CD14-positive monocyte (primary cell): ENCODE measurements around the gene GAS7. TPM values are rescaled to one million over a fixed set of nuclear protein-coding genes. Genes with fewer than 3 reads are reported as not detected.
A peak's percentile ranks its signal among the peaks of the same experiment; 100 is the strongest.

ENCODE experiments used
- DNase-seq, 3 donors: peaks; one replicate each; pipeline ENCODE4 v3.0.0-alpha.2; 2011 to 2022
- H2AFZ ChIP-seq: 2 replicates; pipeline ENCODE4 v1.6.0; 2012; ENCODE audit warnings: mild to moderate bottlenecking, low read depth, low read length, inconsistent platforms; ENCODE audit not compliant: insufficient read depth, poor library complexity, severe bottlenecking
- H3K27ac ChIP-seq, 2 donors: 1 replicate in 1 of 2; 2 replicates in 1 of 2; pipeline ENCODE4 v1.5.1; 2012 to 2013; ENCODE audit warnings: low read length in 2 of 2, control low read depth in 1 of 2, inconsistent platforms in 1 of 2, low read depth in 1 of 2, mild to moderate bottlenecking in 1 of 2
- H3K27me3 ChIP-seq, 2 donors: one replicate each; pipeline versions ENCODE4 v1.6.0 to v1.6.1; 2011 to 2013; ENCODE audit warnings: low read length in 2 of 2; ENCODE audit not compliant: control insufficient read depth in 2 of 2, insufficient read depth in 2 of 2
- H3K36me3 ChIP-seq, 2 donors: replicated peaks in 1 of 2; 1 replicate in 1 of 2; 2 replicates in 1 of 2; pipeline versions ENCODE4 v1.5.1 to v1.6.1; 2012 to 2013; ENCODE audit warnings: low read length in 2 of 2, control low read depth in 1 of 2, inconsistent platforms in 1 of 2, mild to moderate bottlenecking in 1 of 2; ENCODE audit not compliant: insufficient read depth in 2 of 2, control insufficient read depth in 1 of 2
- H3K4me1 ChIP-seq, 2 donors: 1 replicate in 1 of 2; 2 replicates in 1 of 2; pipeline versions ENCODE4 v1.5.1 to v1.6.1; 2012 to 2013; ENCODE audit warnings: low read length in 2 of 2, control low read depth in 1 of 2, inconsistent platforms in 1 of 2, mild to moderate bottlenecking in 1 of 2, moderate library complexity in 1 of 2; ENCODE audit not compliant: insufficient read depth in 2 of 2, control insufficient read depth in 1 of 2
- H3K4me2 ChIP-seq: replicated peaks from 2 replicates; pipeline ENCODE3; 2012; ENCODE audit warnings: low read length, moderate library complexity, mild to moderate bottlenecking; ENCODE audit not compliant: poor library complexity, severe bottlenecking; ENCODE audit errors: extremely low read depth
- H3K4me3 ChIP-seq, 3 experiments: fragments of 200-600 bp in 1 of 3; sonication (generic) in 1 of 3; replicated peaks in 1 of 3; 1 replicate in 2 of 3; 2 replicates in 1 of 3; pipeline ENCODE4 v1.5.1; 2011 to 2013; ENCODE audit warnings: low read length in 3 of 3, mild to moderate bottlenecking in 3 of 3, control low read depth in 2 of 3, low read depth in 2 of 3, inconsistent platforms in 1 of 3, moderate library complexity in 1 of 3
- H3K79me2 ChIP-seq: 2 replicates; pipeline ENCODE4 v1.6.0; 2012; ENCODE audit warnings: mild to moderate bottlenecking, control low read depth, inconsistent platforms, low read length, moderate library complexity; ENCODE audit not compliant: insufficient read depth
- H3K9ac ChIP-seq: 2 replicates; pipeline ENCODE4 v1.6.0; 2017; ENCODE audit warnings: low read length, mild to moderate bottlenecking; ENCODE audit not compliant: insufficient read depth, poor library complexity, severe bottlenecking
- H3K9me3 ChIP-seq, 2 donors: replicated peaks in 1 of 2; 1 replicate in 1 of 2; 2 replicates in 1 of 2; pipeline versions ENCODE4 v1.5.1 to v1.6.1; 2012 to 2013; ENCODE audit warnings: low read length in 2 of 2, control low read depth in 1 of 2; ENCODE audit not compliant: control insufficient read depth in 1 of 2, insufficient read depth in 1 of 2
- H4K20me1 ChIP-seq: 2 replicates; pipeline ENCODE4 v1.6.0; 2012; ENCODE audit warnings: mild to moderate bottlenecking, low read length, control low read depth, moderate library complexity; ENCODE audit not compliant: insufficient read depth
- H3K27ac Mint-ChIP-seq, 7 donors: one replicate each; pipeline ENCODE4 v1.8.0; 2020; ENCODE audit warnings: mild to moderate bottlenecking in 7 of 7, mixed read lengths in 7 of 7, moderate library complexity in 6 of 7, inconsistent platforms in 2 of 7
- H3K27me3 Mint-ChIP-seq, 3 donors: one replicate each; pipeline ENCODE4 v1.8.0; 2021 to 2022; ENCODE audit warnings: low read depth in 3 of 3, mild to moderate bottlenecking in 3 of 3, mixed read lengths in 3 of 3, moderate library complexity in 3 of 3, inconsistent platforms in 1 of 3
- H3K36me3 Mint-ChIP-seq, 2 donors: one replicate each; pipeline ENCODE4 v1.8.0; 2020; ENCODE audit warnings: mixed read lengths in 2 of 2, inconsistent platforms in 1 of 2, mild to moderate bottlenecking in 1 of 2
- H3K4me1 Mint-ChIP-seq: one replicate; pipeline ENCODE4 v1.8.0; 2020; ENCODE audit warnings: mild to moderate bottlenecking, mixed read lengths
- H3K4me3 Mint-ChIP-seq, 2 donors: one replicate each; pipeline ENCODE4 v1.8.0; 2020; ENCODE audit warnings: mild to moderate bottlenecking in 2 of 2, mixed read lengths in 2 of 2, moderate library complexity in 1 of 2
- H3K9me3 Mint-ChIP-seq, 7 donors: one replicate each; pipeline ENCODE4 v1.8.0; 2020 to 2022; ENCODE audit warnings: mixed read lengths in 7 of 7, mild to moderate bottlenecking in 6 of 7, moderate library complexity in 6 of 7, inconsistent platforms in 2 of 7
- WGBS: methylation state at CpG from one replicate; pipeline ENCODE4 v1.1.5; 2013; ENCODE audit warnings: missing lambda C conversion rate; ENCODE audit not compliant: insufficient coverage; 5-methylcytosine and 5-hydroxymethylcytosine counted together
- intact Hi-C, 2 donors: fragments of 100-400 bp; cut with micrococcal nuclease; formaldehyde crosslinking; loops; one replicate each; pipeline versions ENCODE4 v1.15.0 to v1.15.1; 2023
- polyA plus RNA-seq, 3 donors: library from polyadenylated mRNA; depleted of rRNA in 1 of 3; unstranded in 2 of 3; stranded (reverse) in 1 of 3; fragments of 300-500 nt in 2 of 3; fragments of >200 nt in 1 of 3; fragmentation: Illumina TruSeq in 2 of 3; gene quantifications; 1 replicate in 2 of 3; 2 replicates in 1 of 3; pipeline ENCODE4 v1.2.3, GENCODE V29; 2012 to 2021
- TF ChIP-seq, protein P1 (sequence below): fragments of 200-600 bp; IDR thresholded peaks from one replicate; pipeline ENCODE4 v1.8.0; 2022; ENCODE audit warnings: antibody characterized with exemption, mild to moderate bottlenecking

GAS7 gene
- polyA plus RNA-seq, 3 donors: 53.1 to 91.9 (median 66.6) TPM

DNA sequence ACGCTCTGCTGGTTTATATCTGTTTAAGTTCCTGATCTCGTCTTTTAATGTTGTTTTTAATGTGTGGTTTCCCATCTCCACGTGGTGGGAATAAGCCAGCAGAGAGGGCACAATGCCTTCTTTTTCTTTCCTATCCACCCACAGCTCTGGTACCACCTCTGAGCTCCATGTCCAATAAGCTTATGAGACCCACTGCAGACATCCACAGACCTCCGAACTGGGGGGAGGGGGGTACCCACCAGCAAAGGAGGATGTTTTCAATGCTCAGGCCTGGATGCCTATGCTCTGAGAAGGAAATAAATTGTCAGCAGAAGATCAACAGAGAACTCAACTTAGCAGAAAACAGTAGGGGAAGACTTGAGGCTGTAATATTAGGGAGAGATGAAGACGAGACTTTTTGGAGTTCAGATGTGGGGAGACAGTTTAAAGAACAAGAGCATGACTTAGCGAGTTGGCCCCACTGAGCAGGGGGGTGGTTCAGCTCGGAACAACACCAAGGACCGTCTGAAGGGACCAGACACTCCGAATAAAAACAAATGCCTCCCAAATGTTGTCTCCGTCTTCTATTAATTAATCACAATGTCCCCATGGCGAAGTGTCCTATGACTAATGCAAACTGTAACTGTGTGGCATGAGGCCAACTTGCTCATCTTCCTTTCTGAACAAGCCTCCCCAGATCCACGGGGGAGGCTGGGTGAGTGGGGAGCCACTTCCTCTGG lies 62.7 kb downstream of the GAS7 start:
- Mint-ChIP-seq H3K4me3 (peak overlapping the region; percentile 46 to 79), H3K36me3 (peaks cover 4 to 10% of the 10 kb centered on the region in 2 donors), H3K27me3 (peaks cover 0 to 8% (median 3%) of the 10 kb centered on the region in 3 donors), H3K4me1 (peaks cover 52% of the 10 kb centered on the region), H3K27ac (peak overlapping the region; percentile 81 to 94 (median 92)), H3K9me3 (peaks cover 0 to 2% (median 0%) of the 10 kb centered on the region in 7 donors)
- H3K4me1 ChIP-seq: peaks cover 35 to 38% of the 10 kb centered on the region in 2 donors
- H3K4me3 ChIP-seq: peak overlapping the region; percentile 2 to 41 (median 10)
- intact Hi-C loops: no loop called here
- no peaks in the 10 kb centered on the region for H3K27me3 ChIP-seq
- DNase-seq: peak; percentile 90 to 96 (median 92)
- H2AFZ ChIP-seq: peak overlapping the region; percentile 50
- peak overlapping the region; percentile 62 to 88 for H3K27ac ChIP-seq
- H3K9me3 ChIP-seq: no peaks in the 10 kb centered on the region
- 19% methylated on average over 6 of the region's 12 CpGs for WGBS
- peaks cover 3% of the 10 kb centered on the region for H4K20me1 ChIP-seq
- no peaks in the 10 kb centered on the region for H3K36me3 ChIP-seq
- TF ChIP-seq, protein P1, sequence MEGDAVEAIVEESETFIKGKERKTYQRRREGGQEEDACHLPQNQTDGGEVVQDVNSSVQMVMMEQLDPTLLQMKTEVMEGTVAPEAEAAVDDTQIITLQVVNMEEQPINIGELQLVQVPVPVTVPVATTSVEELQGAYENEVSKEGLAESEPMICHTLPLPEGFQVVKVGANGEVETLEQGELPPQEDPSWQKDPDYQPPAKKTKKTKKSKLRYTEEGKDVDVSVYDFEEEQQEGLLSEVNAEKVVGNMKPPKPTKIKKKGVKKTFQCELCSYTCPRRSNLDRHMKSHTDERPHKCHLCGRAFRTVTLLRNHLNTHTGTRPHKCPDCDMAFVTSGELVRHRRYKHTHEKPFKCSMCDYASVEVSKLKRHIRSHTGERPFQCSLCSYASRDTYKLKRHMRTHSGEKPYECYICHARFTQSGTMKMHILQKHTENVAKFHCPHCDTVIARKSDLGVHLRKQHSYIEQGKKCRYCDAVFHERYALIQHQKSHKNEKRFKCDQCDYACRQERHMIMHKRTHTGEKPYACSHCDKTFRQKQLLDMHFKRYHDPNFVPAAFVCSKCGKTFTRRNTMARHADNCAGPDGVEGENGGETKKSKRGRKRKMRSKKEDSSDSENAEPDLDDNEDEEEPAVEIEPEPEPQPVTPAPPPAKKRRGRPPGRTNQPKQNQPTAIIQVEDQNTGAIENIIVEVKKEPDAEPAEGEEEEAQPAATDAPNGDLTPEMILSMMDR: no peak
- peaks cover 37% of the 10 kb centered on the region for H3K79me2 ChIP-seq
- peak overlapping the region; percentile 51 for H3K9ac ChIP-seq
- H3K4me2 ChIP-seq: peak overlapping the region; percentile 54

DNA sequence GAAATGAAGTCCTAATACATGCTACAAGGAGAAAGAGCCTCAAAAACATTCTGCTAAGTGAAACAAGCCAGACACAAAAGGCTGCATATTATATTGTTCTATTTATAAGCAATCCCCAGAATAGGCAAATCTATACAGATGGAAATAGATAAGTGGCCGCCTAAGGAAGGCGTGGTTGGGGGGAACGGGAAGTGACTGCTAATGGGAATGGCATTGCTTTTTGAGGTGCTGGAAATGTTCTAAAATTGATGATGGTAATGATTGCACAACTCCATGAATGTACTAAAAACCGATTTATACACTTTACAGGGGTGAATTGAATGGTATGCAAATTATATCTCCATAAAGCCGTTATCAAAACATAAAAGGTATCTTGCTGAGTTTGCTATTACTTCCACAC lies 67.7 kb downstream of the GAS7 start:
- no peaks in the 10 kb centered on the region for H3K27me3 ChIP-seq
- Mint-ChIP-seq H3K4me3 (no peak overlapping the region), H3K27ac (peak overlapping the region; percentile 1 to 76 (median 48)), H3K4me1 (peaks cover 68% of the 10 kb centered on the region), H3K9me3 (no peaks in the 10 kb centered on the region), H3K27me3 (peaks cover 0 to 4% (median 3%) of the 10 kb centered on the region in 3 donors), H3K36me3 (peaks cover 4 to 12% of the 10 kb centered on the region in 2 donors)
- 80% methylated on average over 1 of the region's 5 CpGs for WGBS
- DNase-seq: no peak
- no peak overlapping the region for H3K27ac ChIP-seq
- H3K79me2 ChIP-seq: peaks cover 61% of the 10 kb centered on the region
- TF ChIP-seq, protein P1: no peak
- no peak overlapping the region for H3K9ac ChIP-seq
- intact Hi-C loops: no loop called here
- H3K9me3 ChIP-seq: no peaks in the 10 kb centered on the region
- H2AFZ ChIP-seq: no peak overlapping the region
- H3K4me3 ChIP-seq: no peak overlapping the region
- peaks cover 54 to 56% of the 10 kb centered on the region in 2 donors for H3K4me1 ChIP-seq
- H4K20me1 ChIP-seq: no peaks in the 10 kb centered on the region
- no peak overlapping the region for H3K4me2 ChIP-seq
- no peaks in the 10 kb centered on the region for H3K36me3 ChIP-seq
